ENCODE data around the gene PDPK1.

Gene PDPK1

DNA sequence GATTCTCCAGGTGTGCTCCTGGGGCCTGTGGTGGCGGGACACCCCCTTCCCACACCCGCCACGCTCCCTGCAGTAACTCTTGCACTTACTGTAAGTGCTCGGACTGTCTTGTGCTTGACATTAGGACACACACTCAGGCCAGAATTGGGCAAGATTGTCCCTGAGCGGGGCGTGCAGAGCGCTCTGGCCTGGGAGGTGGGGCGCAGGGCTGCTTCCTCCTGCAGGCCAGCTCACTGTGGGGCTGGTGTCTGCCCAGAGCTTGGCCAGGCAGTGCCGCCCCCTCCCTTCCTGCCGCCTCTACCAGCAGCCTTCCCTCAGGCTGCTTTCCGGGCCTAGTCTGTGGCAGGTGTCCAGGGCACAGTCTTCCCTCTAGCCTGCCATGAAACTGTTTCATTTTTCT lies 30.2 kb upstream of the PDPK1 start:
- Histone ChIP-seq H3K27me3 (ENCODE audit: control insufficient read depth, insufficient read depth, low read length, poor library complexity, severe bottlenecking) (no peaks in the 10 kb centered on the region), H3K36me3 (ENCODE audit: control insufficient read depth, insufficient read depth, low read length) (no peaks in the 10 kb centered on the region), H3K27ac (ENCODE audit: insufficient read depth, low read depth, low read length, poor library complexity, severe bottlenecking) (no peak overlapping the region), H3K9me3 (ENCODE audit: control insufficient read depth, low read length) (no peaks in the 10 kb centered on the region), H3K4me3 (ENCODE audit: insufficient read depth, low read depth, low read length) (no peak overlapping the region), H3K4me1 (ENCODE audit: control insufficient read depth, insufficient read depth, low read length) (peaks cover 16% of the 10 kb centered on the region)
- WGBS, 2 experiments = 93% methylated on average over 11 of the region's 11 CpGs

DNA sequence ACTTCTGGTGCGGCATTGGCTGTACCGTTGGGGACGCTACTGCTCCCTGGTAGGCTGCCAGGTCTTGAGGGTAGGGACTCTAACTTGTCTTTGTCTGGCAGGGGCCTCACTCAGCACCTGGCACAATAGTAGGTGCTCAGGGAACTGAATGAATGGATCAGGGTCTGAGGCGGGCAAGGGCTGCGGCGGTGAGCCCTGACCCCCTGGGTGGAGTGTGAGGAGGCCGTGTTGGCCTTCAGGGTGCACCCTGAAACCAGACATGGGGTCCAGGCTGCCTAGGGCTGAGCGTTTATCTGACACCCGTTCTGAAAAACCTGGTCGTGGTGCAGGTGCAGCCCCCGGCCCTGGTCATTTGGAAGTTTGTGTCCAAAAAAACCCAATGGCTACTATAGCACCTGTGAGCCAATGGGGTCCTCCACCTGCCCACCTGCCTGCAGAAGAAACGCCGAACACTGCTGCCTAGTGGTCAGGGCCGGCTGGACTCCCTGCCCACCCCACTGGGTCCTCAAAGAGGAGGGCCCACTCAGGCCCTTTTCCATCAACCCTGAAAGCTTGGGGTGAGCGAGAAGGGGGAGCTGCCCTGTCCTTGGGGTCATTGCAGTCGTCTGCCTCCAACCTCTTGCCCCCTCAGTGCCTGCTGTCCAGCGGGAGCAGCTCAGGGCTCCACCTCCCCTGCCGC lies 29.0 kb upstream of the PDPK1 start:
- no peak overlapping the region for H3K27ac ChIP-seq (ENCODE audit: insufficient read depth, low read depth, low read length, poor library complexity, severe bottlenecking)
- no peaks in the 10 kb centered on the region for H3K36me3 ChIP-seq (ENCODE audit: control insufficient read depth, insufficient read depth, low read length)
- WGBS, 2 experiments = 91% methylated on average over 18 of the region's 18 CpGs
- no peak overlapping the region for H3K4me3 ChIP-seq (ENCODE audit: insufficient read depth, low read depth, low read length)
- no peaks in the 10 kb centered on the region for H3K9me3 ChIP-seq (ENCODE audit: control insufficient read depth, low read length)
- H3K4me1 ChIP-seq (ENCODE audit: control insufficient read depth, insufficient read depth, low read length) = peaks cover 23% of the 10 kb centered on the region
- H3K27me3 ChIP-seq (ENCODE audit: control insufficient read depth, insufficient read depth, low read length, poor library complexity, severe bottlenecking) = no peaks in the 10 kb centered on the region

DNA sequence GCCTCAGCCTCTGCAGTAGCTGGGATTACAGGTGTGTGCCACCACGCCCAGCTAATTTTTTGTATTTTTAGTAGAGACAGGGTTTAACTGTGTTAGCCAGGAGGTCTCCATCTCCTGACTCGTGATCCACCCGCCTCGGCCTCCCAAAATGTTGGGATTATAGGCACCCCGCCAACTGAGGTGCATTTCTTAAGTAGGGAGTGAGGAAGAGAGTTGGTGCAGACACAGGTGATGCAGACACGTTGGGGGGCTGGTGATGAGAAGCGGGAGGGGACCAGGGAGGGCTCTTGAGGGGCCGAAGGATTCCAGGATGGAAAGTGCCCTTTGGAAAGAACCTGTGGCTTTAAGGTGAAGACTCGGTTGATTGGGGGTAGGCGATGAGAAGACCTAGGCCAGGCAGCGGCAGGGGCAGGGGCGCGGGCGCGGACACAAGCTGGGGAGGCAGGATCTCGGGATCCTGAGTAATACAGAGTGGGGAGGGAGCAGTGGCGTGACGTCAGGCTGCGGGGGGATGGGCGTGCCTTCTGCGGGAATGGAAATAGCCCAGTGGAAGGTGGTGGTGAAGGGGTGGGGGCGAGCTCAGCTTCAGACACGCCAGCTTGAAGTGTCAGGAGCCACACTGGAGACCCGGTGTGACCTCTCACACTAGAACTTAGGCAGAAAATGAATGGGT lies 26.6 kb upstream of the PDPK1 start:
- Histone ChIP-seq H3K9me3 (ENCODE audit: control insufficient read depth, low read length) (no peaks in the 10 kb centered on the region), H3K4me3 (ENCODE audit: insufficient read depth, low read depth, low read length) (no peak overlapping the region), H3K4me1 (ENCODE audit: control insufficient read depth, insufficient read depth, low read length) (peaks cover 37% of the 10 kb centered on the region), H3K27me3 (ENCODE audit: control insufficient read depth, insufficient read depth, low read length, poor library complexity, severe bottlenecking) (no peaks in the 10 kb centered on the region), H3K36me3 (ENCODE audit: control insufficient read depth, insufficient read depth, low read length) (no peaks in the 10 kb centered on the region), H3K27ac (ENCODE audit: insufficient read depth, low read depth, low read length, poor library complexity, severe bottlenecking) (no peak overlapping the region)
- WGBS, 2 experiments = 59% methylated on average over 24 of the region's 24 CpGs

- H3K9me3 ChIP-seq (ENCODE audit: control insufficient read depth, low read length) = no peaks in the 10 kb centered on the region
- no peak overlapping the region for H3K4me3 ChIP-seq (ENCODE audit: insufficient read depth, low read depth, low read length)
- H3K36me3 ChIP-seq (ENCODE audit: control insufficient read depth, insufficient read depth, low read length) = no peaks in the 10 kb centered on the region
- H3K27ac ChIP-seq (ENCODE audit: insufficient read depth, low read depth, low read length, poor library complexity, severe bottlenecking) = no peak overlapping the region
- H3K4me1 ChIP-seq (ENCODE audit: control insufficient read depth, insufficient read depth, low read length) = peaks cover 41% of the 10 kb centered on the region
- H3K27me3 ChIP-seq (ENCODE audit: control insufficient read depth, insufficient read depth, low read length, poor library complexity, severe bottlenecking) = no peaks in the 10 kb centered on the region
- 83 to 86% methylated on average over 17 of the region's 17 CpGs for WGBS, 2 experiments
These were observed 25.7 kb upstream of the PDPK1 start for GRCh38 chr16:2511996-2512734.

GRCh38 chr16:2512735-2513404 lies 25.0 kb upstream of the PDPK1 start:
- Histone ChIP-seq H3K4me3 (ENCODE audit: insufficient read depth, low read depth, low read length) (peak overlapping the region; percentile 90), H3K36me3 (ENCODE audit: control insufficient read depth, insufficient read depth, low read length) (no peaks in the 10 kb centered on the region), H3K27ac (ENCODE audit: insufficient read depth, low read depth, low read length, poor library complexity, severe bottlenecking) (peak overlapping the region; percentile 94), H3K4me1 (ENCODE audit: control insufficient read depth, insufficient read depth, low read length) (peaks cover 41% of the 10 kb centered on the region), H3K9me3 (ENCODE audit: control insufficient read depth, low read length) (no peaks in the 10 kb centered on the region), H3K27me3 (ENCODE audit: control insufficient read depth, insufficient read depth, low read length, poor library complexity, severe bottlenecking) (no peaks in the 10 kb centered on the region)
- WGBS, 2 experiments = 49 to 53% methylated on average over 15 of the region's 15 CpGs

DNA sequence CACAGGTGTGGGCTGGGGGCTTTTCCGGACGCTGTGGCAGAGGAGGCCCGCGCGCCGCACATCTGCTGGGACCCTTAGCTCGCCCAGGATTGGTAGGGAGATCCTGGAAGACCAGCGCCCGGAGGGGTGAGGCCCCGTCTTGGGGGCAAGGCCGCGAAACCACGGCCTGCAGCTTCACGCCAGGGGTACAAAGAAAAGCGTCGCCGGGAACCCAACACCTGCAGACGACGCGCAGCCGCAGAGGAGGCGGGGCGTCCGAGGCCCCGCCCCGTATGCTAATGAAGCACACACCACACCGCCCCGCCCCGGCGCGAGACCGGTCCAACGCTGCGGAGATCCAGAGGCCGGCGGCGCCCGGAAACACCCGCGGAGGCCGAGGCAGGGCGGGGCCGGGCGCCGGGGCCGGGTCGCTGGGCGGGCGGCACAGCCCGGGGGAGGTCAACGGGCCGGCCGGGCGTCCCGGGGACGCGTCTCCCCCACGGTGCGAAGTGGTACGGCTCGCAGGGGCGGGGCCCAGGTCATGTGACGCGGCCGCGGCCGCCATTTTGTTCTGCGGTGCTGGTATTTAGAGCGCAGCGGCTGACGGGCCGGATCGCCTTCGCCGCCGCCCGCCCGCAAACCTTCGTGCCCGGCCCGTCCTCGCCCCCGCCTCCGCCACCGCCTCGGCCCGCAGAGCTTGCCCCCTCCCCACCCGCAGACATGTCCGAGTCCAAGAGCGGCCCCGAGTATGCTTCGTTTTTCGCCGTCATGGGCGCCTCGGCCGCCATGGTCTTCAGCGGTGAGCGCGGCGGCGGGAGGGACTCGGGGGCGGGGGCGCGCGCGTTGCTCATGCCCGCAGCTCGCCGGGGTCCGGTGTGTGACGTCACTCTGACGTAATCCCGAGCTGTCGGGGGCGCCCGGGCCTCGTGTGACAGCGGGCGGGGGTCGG lies 24.2 kb upstream of the PDPK1 start, which contains the start of gene ATP6V0C:
ATP6V0C (plus strand) TSS at position 548 of the 928 bp plus-strand sequence; CDS start at position 700, 152 bp downstream.
- Histone ChIP-seq H3K4me1 (ENCODE audit: control insufficient read depth, insufficient read depth, low read length) (peaks cover 41% of the 10 kb centered on the region), H3K27me3 (ENCODE audit: control insufficient read depth, insufficient read depth, low read length, poor library complexity, severe bottlenecking) (no peaks in the 10 kb centered on the region), H3K27ac (ENCODE audit: insufficient read depth, low read depth, low read length, poor library complexity, severe bottlenecking) (peak within 1 kb of the TSS; percentile 94), H3K36me3 (ENCODE audit: control insufficient read depth, insufficient read depth, low read length) (no peaks in the 10 kb centered on the region), H3K4me3 (ENCODE audit: insufficient read depth, low read depth, low read length) (peak within 1 kb of the TSS; percentile 90), H3K9me3 (ENCODE audit: control insufficient read depth, low read length) (no peaks in the 10 kb centered on the region)
- 1% methylated on average over 122 of the region's 122 CpGs for WGBS, 2 experiments

- H3K27ac ChIP-seq (ENCODE audit: insufficient read depth, low read depth, low read length, poor library complexity, severe bottlenecking) = peak overlapping the region; percentile 94
These were observed 23.3 kb upstream of the PDPK1 start for GRCh38 chr16:2514333-2515179.

DNA sequence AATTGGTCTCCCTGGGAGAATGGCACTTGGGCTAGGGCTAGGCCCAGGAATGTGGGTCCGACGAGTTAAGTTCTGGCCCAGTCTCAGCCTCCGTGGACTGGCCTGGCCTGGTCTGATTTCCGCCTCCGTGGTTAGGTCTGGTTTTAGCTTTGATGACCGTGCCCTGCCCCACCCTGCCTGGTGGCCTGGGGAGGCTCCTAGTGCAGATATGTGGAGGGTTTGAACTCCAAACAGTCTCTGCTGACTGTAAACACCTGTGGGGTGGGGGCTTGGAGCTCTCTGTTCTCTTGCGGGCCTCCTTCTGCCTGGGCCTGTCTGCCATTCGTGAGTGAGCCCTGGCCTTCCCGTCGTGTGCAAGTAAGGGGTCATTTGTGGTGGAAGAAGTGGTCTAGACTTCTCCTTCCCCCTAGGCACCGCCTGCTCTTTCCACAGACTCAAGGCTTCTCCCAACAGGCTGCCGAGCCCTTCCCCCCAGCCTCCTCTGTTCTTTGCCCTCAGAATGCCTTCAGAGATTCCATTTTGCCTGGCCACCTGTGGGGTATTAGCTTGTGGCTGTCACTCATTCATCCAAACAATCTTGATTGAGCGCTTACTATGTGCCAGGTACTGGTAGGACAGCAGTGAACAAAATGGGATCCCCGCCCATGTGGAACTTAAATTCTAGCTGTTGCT lies 22.5 kb upstream of the PDPK1 start:
- 66 to 71% methylated on average over 12 to 14 of the region's 14 CpGs for WGBS, 2 experiments
- Histone ChIP-seq H3K9me3 (ENCODE audit: control insufficient read depth, low read length) (no peaks in the 10 kb centered on the region), H3K4me3 (ENCODE audit: insufficient read depth, low read depth, low read length) (peak overlapping the region; percentile 90), H3K4me1 (ENCODE audit: control insufficient read depth, insufficient read depth, low read length) (peaks cover 41% of the 10 kb centered on the region), H3K27me3 (ENCODE audit: control insufficient read depth, insufficient read depth, low read length, poor library complexity, severe bottlenecking) (no peaks in the 10 kb centered on the region), H3K36me3 (ENCODE audit: control insufficient read depth, insufficient read depth, low read length) (no peaks in the 10 kb centered on the region), H3K27ac (ENCODE audit: insufficient read depth, low read depth, low read length, poor library complexity, severe bottlenecking) (no peak overlapping the region)

More at GRCh38 chr16:2514333-2515179, 23.3 kb upstream of the PDPK1 start:
- H3K27me3 ChIP-seq (ENCODE audit: control insufficient read depth, insufficient read depth, low read length, poor library complexity, severe bottlenecking) = no peaks in the 10 kb centered on the region
- no peaks in the 10 kb centered on the region for H3K36me3 ChIP-seq (ENCODE audit: control insufficient read depth, insufficient read depth, low read length)
- peaks cover 41% of the 10 kb centered on the region for H3K4me1 ChIP-seq (ENCODE audit: control insufficient read depth, insufficient read depth, low read length)
- H3K4me3 ChIP-seq (ENCODE audit: insufficient read depth, low read depth, low read length) = peak overlapping the region; percentile 90
- H3K9me3 ChIP-seq (ENCODE audit: control insufficient read depth, low read length) = no peaks in the 10 kb centered on the region
- 2 to 3% methylated on average over 63 of the region's 63 CpGs for WGBS, 2 experiments
